Mesothelial cell of epicardium (in vitro differentiated cells): ENCODE measurements around the gene REC8. TPM values are rescaled to one million over a fixed set of nuclear protein-coding genes. Genes with fewer than 3 reads are reported as not detected.

Experiments
- DNase-seq, 2 experiments: peaks; one replicate each; pipeline ENCODE4 v3.0.0; 2021; ENCODE audit warnings: low spot score in 2 of 2; ENCODE audit not compliant: unreplicated experiment in 2 of 2
- H3K27ac Mint-ChIP-seq: 2 replicates; pipeline ENCODE4 v1.8.0; 2021; ENCODE audit warnings: mixed read lengths
- H3K27me3 Mint-ChIP-seq: 2 replicates; pipeline ENCODE4 v1.8.0; 2021; ENCODE audit warnings: low read depth, mixed read lengths
- H3K36me3 Mint-ChIP-seq: 2 replicates; pipeline ENCODE4 v1.8.0; 2021; ENCODE audit warnings: mixed read lengths
- H3K4me1 Mint-ChIP-seq: 2 replicates; pipeline ENCODE4 v1.8.0; 2021; ENCODE audit warnings: mixed read lengths
- H3K4me3 Mint-ChIP-seq: 2 replicates; pipeline ENCODE4 v1.8.0; 2021; ENCODE audit warnings: mild to moderate bottlenecking, moderate library complexity, mixed read lengths
- H3K9me3 Mint-ChIP-seq: 2 replicates; pipeline ENCODE4 v1.8.0; 2021; ENCODE audit warnings: mixed read lengths
- total RNA-seq: library from RNA; stranded (reverse); gene quantifications from 3 replicates; pipeline ENCODE4 v1.2.1, GENCODE V29; 2021
- TF ChIP-seq, protein P1 (sequence below): fragments of 200-600 bp; sonication (generic); IDR thresholded peaks from one replicate; pipeline ENCODE4 v1.5.0; 2021; ENCODE audit warnings: antibody characterized with exemption; ENCODE audit not compliant: unreplicated experiment

The REC8 gene
- total RNA-seq, 1 donor from 2014 or later, result 486 TPM

DNA sequence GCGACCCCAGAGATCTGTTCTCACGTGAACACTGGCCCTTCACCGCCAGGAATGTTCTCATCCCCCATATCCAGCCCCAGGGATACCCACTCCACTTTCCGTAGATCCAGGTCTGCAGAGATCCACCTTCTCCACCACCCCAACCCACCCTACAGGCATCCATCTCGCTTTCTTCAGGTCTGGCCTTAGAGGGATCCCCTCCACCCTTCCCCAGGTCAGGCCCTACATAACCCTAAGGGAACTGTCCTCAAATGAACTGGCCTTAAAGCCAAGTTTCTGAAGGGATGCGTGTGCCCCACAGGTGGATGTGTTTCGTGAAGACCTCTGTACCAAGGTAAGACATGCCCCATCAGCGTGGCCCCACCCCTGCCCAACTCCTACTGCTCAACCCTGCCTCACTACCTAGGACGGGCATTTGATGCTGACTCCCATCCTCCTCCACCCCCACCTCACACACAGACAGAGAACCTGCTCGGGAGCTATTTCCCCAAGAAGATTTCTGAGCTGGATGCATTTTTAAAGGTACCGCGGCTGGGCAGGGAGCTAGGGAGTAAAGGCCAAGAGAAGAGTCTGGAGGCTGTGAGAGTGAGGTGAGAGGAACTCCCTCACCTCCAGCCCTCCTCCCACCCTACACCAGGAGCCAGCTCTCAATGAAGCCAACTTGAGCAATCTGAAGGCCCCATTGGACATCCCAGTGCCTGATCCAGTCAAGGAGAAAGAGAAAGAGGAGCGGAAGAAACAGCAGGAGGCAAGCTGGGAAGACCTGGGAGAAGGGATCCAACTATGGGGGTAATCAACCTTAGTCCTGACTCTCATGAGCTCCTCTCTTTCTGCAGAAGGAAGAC lies 35.0 kb upstream of the REC8 start:
- peak overlapping the region; percentile 88 for H3K27ac Mint-ChIP-seq
- H3K9me3 Mint-ChIP-seq, result no peaks in the 10 kb centered on the region
- peaks cover 35% of the 10 kb centered on the region for H3K4me1 Mint-ChIP-seq
- H3K36me3 Mint-ChIP-seq, result peaks cover 7% of the 10 kb centered on the region
- peak overlapping the region; percentile 76 for H3K4me3 Mint-ChIP-seq
- H3K27me3 Mint-ChIP-seq, result no peaks in the 10 kb centered on the region
- DNase-seq, result no peak
- TF ChIP-seq, protein P1, sequence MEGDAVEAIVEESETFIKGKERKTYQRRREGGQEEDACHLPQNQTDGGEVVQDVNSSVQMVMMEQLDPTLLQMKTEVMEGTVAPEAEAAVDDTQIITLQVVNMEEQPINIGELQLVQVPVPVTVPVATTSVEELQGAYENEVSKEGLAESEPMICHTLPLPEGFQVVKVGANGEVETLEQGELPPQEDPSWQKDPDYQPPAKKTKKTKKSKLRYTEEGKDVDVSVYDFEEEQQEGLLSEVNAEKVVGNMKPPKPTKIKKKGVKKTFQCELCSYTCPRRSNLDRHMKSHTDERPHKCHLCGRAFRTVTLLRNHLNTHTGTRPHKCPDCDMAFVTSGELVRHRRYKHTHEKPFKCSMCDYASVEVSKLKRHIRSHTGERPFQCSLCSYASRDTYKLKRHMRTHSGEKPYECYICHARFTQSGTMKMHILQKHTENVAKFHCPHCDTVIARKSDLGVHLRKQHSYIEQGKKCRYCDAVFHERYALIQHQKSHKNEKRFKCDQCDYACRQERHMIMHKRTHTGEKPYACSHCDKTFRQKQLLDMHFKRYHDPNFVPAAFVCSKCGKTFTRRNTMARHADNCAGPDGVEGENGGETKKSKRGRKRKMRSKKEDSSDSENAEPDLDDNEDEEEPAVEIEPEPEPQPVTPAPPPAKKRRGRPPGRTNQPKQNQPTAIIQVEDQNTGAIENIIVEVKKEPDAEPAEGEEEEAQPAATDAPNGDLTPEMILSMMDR, result no peak

GRCh38 chr14:24137529-24138395 lies 34.1 kb upstream of the REC8 start:
- H3K9me3 Mint-ChIP-seq, result no peaks in the 10 kb centered on the region
- TF ChIP-seq, protein P1, result no peak
- peaks cover 7% of the 10 kb centered on the region for H3K36me3 Mint-ChIP-seq
- H3K27me3 Mint-ChIP-seq, result no peaks in the 10 kb centered on the region
- peak overlapping the region; percentile 88 for H3K27ac Mint-ChIP-seq
- peaks cover 42% of the 10 kb centered on the region for H3K4me1 Mint-ChIP-seq
- peak overlapping the region; percentile 93 for H3K4me3 Mint-ChIP-seq
- no peak for DNase-seq

DNA sequence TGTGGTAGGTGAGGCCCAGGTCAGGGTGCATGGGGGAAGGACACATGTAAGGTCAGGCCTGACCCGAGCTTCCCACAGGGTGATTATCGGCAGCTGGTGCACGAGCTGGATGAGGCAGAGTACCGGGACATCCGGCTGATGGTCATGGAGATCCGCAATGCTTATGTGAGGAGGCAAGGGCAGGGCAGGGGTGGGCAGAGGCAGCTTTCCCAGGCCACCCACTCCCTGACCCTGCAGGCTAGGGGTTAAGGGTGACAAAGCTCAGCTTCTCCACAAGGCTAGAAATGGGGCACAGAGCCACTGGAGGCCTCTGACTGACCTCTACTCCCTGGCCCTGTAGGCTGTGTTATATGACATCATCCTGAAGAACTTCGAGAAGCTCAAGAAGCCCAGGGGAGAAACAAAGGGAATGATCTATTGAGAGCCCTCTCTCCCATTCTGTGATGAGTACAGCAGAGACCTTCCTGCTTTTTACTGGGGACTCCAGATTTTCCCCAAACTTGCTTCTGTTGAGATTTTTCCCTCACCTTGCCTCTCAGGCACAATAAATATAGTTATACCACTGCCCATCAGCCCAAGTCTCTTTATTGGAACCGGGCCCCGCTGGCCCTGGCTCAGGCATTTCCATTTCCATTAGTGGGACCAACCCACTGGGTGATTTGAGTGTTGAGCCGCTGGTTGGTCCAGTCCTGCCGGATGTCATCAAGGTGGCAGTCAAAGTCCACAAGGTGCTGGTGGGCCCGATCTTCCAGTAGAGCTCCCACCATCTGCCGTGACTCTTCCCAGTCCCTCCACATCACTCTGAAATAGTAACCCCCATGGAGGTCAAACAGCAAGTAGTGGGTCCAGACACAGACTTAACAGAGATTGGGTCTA lies 33.2 kb upstream of the REC8 start:
- TF ChIP-seq, protein P1, result no peak
- Mint-ChIP-seq H3K36me3 (peaks cover 7% of the 10 kb centered on the region), H3K27me3 (no peaks in the 10 kb centered on the region), H3K27ac (peak overlapping the region; percentile 66), H3K9me3 (no peaks in the 10 kb centered on the region), H3K4me1 (peaks cover 46% of the 10 kb centered on the region), H3K4me3 (peak overlapping the region; percentile 93)
- DNase-seq, result no peak

DNA sequence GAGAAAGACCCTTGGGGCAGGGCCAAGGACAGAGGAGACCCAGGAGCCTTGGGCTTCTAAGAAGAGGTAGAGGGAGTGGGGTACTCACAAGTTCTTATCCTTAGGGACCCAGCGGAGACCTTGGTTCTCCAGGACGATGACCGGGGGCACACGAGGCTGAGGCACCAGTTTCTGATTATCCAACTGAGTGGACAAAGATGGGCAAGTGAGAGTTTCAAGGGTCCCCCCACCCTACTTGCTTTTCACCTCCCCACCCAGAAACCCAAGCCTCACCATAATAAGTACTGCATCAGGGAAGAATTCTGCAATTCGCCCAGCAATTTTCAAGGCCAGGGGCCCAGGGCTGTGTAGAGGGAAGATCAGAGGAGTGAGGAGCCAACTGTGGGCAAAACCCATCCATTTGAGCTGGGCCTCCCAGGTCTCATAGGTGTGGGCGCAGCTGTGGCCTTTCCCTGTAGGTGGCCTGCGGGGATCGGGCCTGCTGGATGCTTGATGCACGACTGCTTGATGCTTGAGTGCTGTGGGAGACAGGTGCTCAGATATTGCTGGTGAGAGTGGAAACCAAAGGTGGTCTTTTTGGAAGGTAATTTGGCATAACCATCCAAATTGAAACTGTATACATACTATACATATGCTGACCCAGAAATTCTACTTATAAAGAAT lies 32.5 kb upstream of the REC8 start:
- no peaks in the 10 kb centered on the region for H3K27me3 Mint-ChIP-seq
- H3K27ac Mint-ChIP-seq, result peak overlapping the region; percentile 66
- H3K9me3 Mint-ChIP-seq, result no peaks in the 10 kb centered on the region
- peaks cover 46% of the 10 kb centered on the region for H3K4me1 Mint-ChIP-seq
- DNase-seq, result no peak
- TF ChIP-seq, protein P1, result no peak
- peak overlapping the region; percentile 93 for H3K4me3 Mint-ChIP-seq
- H3K36me3 Mint-ChIP-seq, result peaks cover 10% of the 10 kb centered on the region
